GM18519 (cell line): ENCODE results near the gene RPE.

ENCODE experiments used
- ATAC-seq: cut with Tn5 transposase; IDR thresholded peaks from one replicate; pipeline ENCODE4 v1.9.1; 2021; ENCODE audit warnings: mild to moderate bottlenecking, moderate library complexity; ENCODE audit not compliant: unreplicated experiment, low FRiP score

RPE gene

GRCh38 chr2:210002158-210003157 lies at the start of gene RPE:
Gene RPE, plus strand, starts transcription at chr2:210002638. Its CDS starts 24 bp downstream, at chr2:210002662.
- peak; percentile 99 for ATAC-seq

- no peak for ATAC-seq
These were observed 46.2 kb upstream of the RPE start for GRCh38 chr2:209956271-209956670.

GRCh38 chr2:209958016-209958415 lies 44.4 kb upstream of the RPE start:
- ATAC-seq = no peak

GRCh38 chr2:209960045-209960444 lies 42.4 kb upstream of the RPE start:
- no peak for ATAC-seq

- ATAC-seq = peak; percentile 95
These were observed 41.5 kb upstream of the RPE start for GRCh38 chr2:209960676-209961630.

GRCh38 chr2:209965723-209966122 lies 36.7 kb upstream of the RPE start:
- no peak for ATAC-seq

GRCh38 chr2:209969692-209970091 lies 32.7 kb upstream of the RPE start:
- ATAC-seq = no peak

GRCh38 chr2:209970271-209970670 lies 32.2 kb upstream of the RPE start:
- ATAC-seq = no peak

GRCh38 chr2:209970711-209971110 lies 31.7 kb upstream of the RPE start:
- ATAC-seq = no peak

GRCh38 chr2:209973328-209973727 lies 29.1 kb upstream of the RPE start:
- no peak for ATAC-seq

GRCh38 chr2:209974576-209974975 lies 27.9 kb upstream of the RPE start:
- no peak for ATAC-seq

GRCh38 chr2:209976698-209977385 lies 25.6 kb upstream of the RPE start:
- ATAC-seq = no peak

GRCh38 chr2:209977386-209978239 lies 24.8 kb upstream of the RPE start:
- no peak for ATAC-seq

GRCh38 chr2:209984291-209984690 lies 18.1 kb upstream of the RPE start:
- no peak for ATAC-seq

- ATAC-seq = no peak
These were observed 16.6 kb upstream of the RPE start for GRCh38 chr2:209985874-209986273.

GRCh38 chr2:209986415-209986814 lies 16.0 kb upstream of the RPE start:
- ATAC-seq = no peak

- ATAC-seq = no peak
These were observed 14.4 kb upstream of the RPE start for GRCh38 chr2:209988010-209988409.

GRCh38 chr2:209990838-209991237 lies 11.6 kb upstream of the RPE start:
- no peak for ATAC-seq

GRCh38 chr2:209993968-209994367 lies 8.5 kb upstream of the RPE start:
- no peak for ATAC-seq

GRCh38 chr2:209998596-209998995 lies 3.8 kb upstream of the RPE start:
- no peak for ATAC-seq
